ENCODE results near the gene LY6G6C. TPM values are rescaled to one million over a fixed set of nuclear protein-coding genes. Genes with fewer than 3 reads are reported as not detected.

Gene LY6G6C
- total and polyA plus RNA-seq, 7 experiments from 2014 or later = 1.2 TPM; not detected in 6

- POLR2A ChIA-PET = interaction anchor here (0.8 to 2.7 kb wide), 11 partner anchors 8 to 165 kb away, joined by 3 to 19 read pairs (median 4); partner anchors contain the start of genes BAG6, GPANK1, LSM2 and LY6G5B
- intact Hi-C loops (cut with micrococcal nuclease) = loop anchor here (2.0 to 10.0 kb wide), 2 partner anchors 21 to 157 kb away; partner anchors contain the start of genes ATP6V1G2 (in 1 of the 2), DDX39B (in 1 of the 2), LY6G5C (in 1 of the 2) and NFKBIL1 (in 1 of the 2)
- CTCF ChIA-PET = no interaction called here
- H3K4me1 ChIP-seq (ENCODE audit: control insufficient read depth in 2 of 2, insufficient read depth in 2 of 2, low read length in 2 of 2) = peaks cover 21 to 28% of the 10 kb centered on the region in 2 donors
- no peak for DNase-seq
- peak overlapping the region; percentile 98 for H3K27ac ChIP-seq (ENCODE audit: low read depth, low read length)
- H3K9me3 Mint-ChIP-seq = no peaks in the 10 kb centered on the region
- H3K36me3 Mint-ChIP-seq = peaks cover 3 to 16% (median 11%) of the 10 kb centered on the region in 5 donors
- H3K4me3 ChIP-seq (ENCODE audit: low read length) = peak overlapping the region; percentile 98
- H3K27ac Mint-ChIP-seq = peak overlapping the region; percentile 95 to 98 (median 97)
- H3K27me3 ChIP-seq (ENCODE audit: control insufficient read depth in 2 of 2, insufficient read depth in 2 of 2, low read length in 2 of 2) = no peaks in the 10 kb centered on the region
- H3K36me3 ChIP-seq (ENCODE audit: control insufficient read depth in 2 of 3, insufficient read depth in 3 of 3, low read length in 3 of 3) = peaks cover 0 to 28% (median under 1%) of the 10 kb centered on the region in 3 experiments
- peaks cover 27 to 50% (median 37%) of the 10 kb centered on the region in 7 donors for H3K4me1 Mint-ChIP-seq
- peak overlapping the region; percentile 92 to 100 (median 98) for H3K4me3 Mint-ChIP-seq
- H3K27me3 Mint-ChIP-seq = no peaks in the 10 kb centered on the region
- H3K9me3 ChIP-seq (ENCODE audit: control insufficient read depth in 2 of 3, low read length in 3 of 3) = no peaks in the 10 kb centered on the region
- ATAC-seq = no peak
Observed at GRCh38 chr6:31701666-31702404, 19.7 kb downstream of the LY6G6C start.

- Mint-ChIP-seq H3K4me3 (peak overlapping the region; percentile 48 to 100 (median 97)), H3K27me3 (no peaks in the 10 kb centered on the region), H3K4me1 (peaks cover 27 to 50% (median 37%) of the 10 kb centered on the region in 7 donors), H3K9me3 (no peaks in the 10 kb centered on the region), H3K36me3 (peaks cover 3 to 16% (median 11%) of the 10 kb centered on the region in 5 donors), H3K27ac (peak overlapping the region in 8 of 9 donors; percentile 10 to 97 (median 74))
- ATAC-seq = no peak
- CTCF ChIA-PET = no interaction called here
- no peaks in the 10 kb centered on the region for H3K27me3 ChIP-seq (ENCODE audit: control insufficient read depth in 2 of 2, insufficient read depth in 2 of 2, low read length in 2 of 2)
- H3K4me3 ChIP-seq (ENCODE audit: low read length) = no peak overlapping the region
- intact Hi-C loops (cut with micrococcal nuclease) = loop anchor here in 1 of 2 donors (10.0 kb wide), 1 partner anchor 156 kb away; the partner anchor contains the start of genes ATP6V1G2, DDX39B and NFKBIL1
- DNase-seq = no peak
- peaks cover 21 to 28% of the 10 kb centered on the region in 2 donors for H3K4me1 ChIP-seq (ENCODE audit: control insufficient read depth in 2 of 2, insufficient read depth in 2 of 2, low read length in 2 of 2)
- POLR2A ChIA-PET = interaction anchor here (0.7 to 1.7 kb wide), 2 partner anchors 20 to 118 kb away, joined by 3 to 4 read pairs; partner anchors contain the start of gene LY6G5C
- peak overlapping the region; percentile 14 for H3K27ac ChIP-seq (ENCODE audit: low read depth, low read length)
- H3K9me3 ChIP-seq (ENCODE audit: control insufficient read depth in 2 of 3, low read length in 3 of 3) = no peaks in the 10 kb centered on the region
- H3K36me3 ChIP-seq (ENCODE audit: control insufficient read depth in 2 of 3, insufficient read depth in 3 of 3, low read length in 3 of 3) = peaks cover 3 to 37% (median 7%) of the 10 kb centered on the region in 3 experiments
Observed at GRCh38 chr6:31700740-31701401, 20.7 kb downstream of the LY6G6C start.

- Mint-ChIP-seq H3K9me3 (no peaks in the 10 kb centered on the region), H3K4me1 (peaks cover 26 to 42% (median 31%) of the 10 kb centered on the region in 7 donors), H3K27ac (peak overlapping the region; percentile 9 to 74 (median 41)), H3K27me3 (no peaks in the 10 kb centered on the region), H3K36me3 (peaks cover 3 to 23% (median 11%) of the 10 kb centered on the region in 5 donors), H3K4me3 (peak overlapping the region in 3 of 10 donors; percentile 4 to 40 (median 8))
- no peaks in the 10 kb centered on the region for H3K9me3 ChIP-seq (ENCODE audit: control insufficient read depth in 2 of 3, low read length in 3 of 3)
- DNase-seq (no peak), ATAC-seq (no peak)
- H3K27ac ChIP-seq (ENCODE audit: low read depth, low read length) = no peak overlapping the region
- H3K4me3 ChIP-seq (ENCODE audit: low read length) = no peak overlapping the region
- CTCF ChIA-PET = interaction anchor here (1.0 kb wide), 1 partner anchor 146 kb away, joined by 3 read pairs; no protein-coding TSS in a partner anchor
- H3K4me1 ChIP-seq (ENCODE audit: control insufficient read depth in 2 of 2, insufficient read depth in 2 of 2, low read length in 2 of 2) = peaks cover 21% of the 10 kb centered on the region in 2 donors
- H3K27me3 ChIP-seq (ENCODE audit: control insufficient read depth in 2 of 2, insufficient read depth in 2 of 2, low read length in 2 of 2) = no peaks in the 10 kb centered on the region
- intact Hi-C loops (cut with micrococcal nuclease) = no loop called here
- POLR2A ChIA-PET = no interaction called here
- H3K36me3 ChIP-seq (ENCODE audit: control insufficient read depth in 2 of 3, insufficient read depth in 3 of 3, low read length in 3 of 3) = peaks cover 10 to 59% (median 11%) of the 10 kb centered on the region in 3 experiments
Observed at GRCh38 chr6:31697555-31697954, 24.0 kb downstream of the LY6G6C start.

GRCh38 chr6:31693535-31693934 lies 28.0 kb downstream of the LY6G6C start:
- intact Hi-C loops (cut with micrococcal nuclease) = no loop called here

GRCh38 chr6:31692886-31693285 lies 28.7 kb downstream of the LY6G6C start:
- CTCF ChIA-PET = no interaction called here
- no peaks in the 10 kb centered on the region for H3K27me3 ChIP-seq (ENCODE audit: control insufficient read depth in 2 of 2, insufficient read depth in 2 of 2, low read length in 2 of 2)
- no peak for ATAC-seq
- no peak overlapping the region for H3K27ac ChIP-seq (ENCODE audit: low read depth, low read length)
- DNase-seq = no peak
- Mint-ChIP-seq H3K9me3 (no peaks in the 10 kb centered on the region), H3K36me3 (peaks cover 3 to 30% (median 10%) of the 10 kb centered on the region in 5 donors), H3K4me1 (peaks cover 5 to 13% (median 10%) of the 10 kb centered on the region in 7 donors), H3K27ac (peak overlapping the region in 1 of 9 donors; percentile 48), H3K4me3 (no peak overlapping the region), H3K27me3 (no peaks in the 10 kb centered on the region)
- no peaks in the 10 kb centered on the region for H3K9me3 ChIP-seq (ENCODE audit: control insufficient read depth in 2 of 3, low read length in 3 of 3)
- no peak overlapping the region for H3K4me3 ChIP-seq (ENCODE audit: low read length)
- no peaks in the 10 kb centered on the region for H3K4me1 ChIP-seq (ENCODE audit: control insufficient read depth in 2 of 2, insufficient read depth in 2 of 2, low read length in 2 of 2)
- POLR2A ChIA-PET = interaction anchor here (1.4 to 2.2 kb wide), 2 partner anchors 10 to 40 kb away, joined by 3 to 13 read pairs; partner anchors contain the start of gene ABHD16A
- H3K36me3 ChIP-seq (ENCODE audit: control insufficient read depth in 2 of 3, insufficient read depth in 3 of 3, low read length in 3 of 3) = peaks cover 11 to 86% (median 17%) of the 10 kb centered on the region in 3 experiments
- intact Hi-C loops (cut with micrococcal nuclease) = no loop called here

More at GRCh38 chr6:31693535-31693934, 28.0 kb downstream of the LY6G6C start:
- H3K9me3 Mint-ChIP-seq = no peaks in the 10 kb centered on the region
- DNase-seq = no peak
- H3K27me3 Mint-ChIP-seq = no peaks in the 10 kb centered on the region
- POLR2A ChIA-PET = interaction anchor here (0.6 to 2.2 kb wide), 2 partner anchors 10 to 128 kb away, joined by 3 to 13 read pairs; partner anchors contain the start of gene ABHD16A
- Histone ChIP-seq H3K36me3 (ENCODE audit: control insufficient read depth in 2 of 3, insufficient read depth in 3 of 3, low read length in 3 of 3) (peaks cover 10 to 79% (median 11%) of the 10 kb centered on the region in 3 experiments), H3K4me1 (ENCODE audit: control insufficient read depth in 2 of 2, insufficient read depth in 2 of 2, low read length in 2 of 2) (no peaks in the 10 kb centered on the region), H3K9me3 (ENCODE audit: control insufficient read depth in 2 of 3, low read length in 3 of 3) (no peaks in the 10 kb centered on the region), H3K4me3 (ENCODE audit: low read length) (no peak overlapping the region), H3K27me3 (ENCODE audit: control insufficient read depth in 2 of 2, insufficient read depth in 2 of 2, low read length in 2 of 2) (no peaks in the 10 kb centered on the region), H3K27ac (ENCODE audit: low read depth, low read length) (no peak overlapping the region)
- H3K4me1 Mint-ChIP-seq = peaks cover 9 to 17% (median 12%) of the 10 kb centered on the region in 7 donors
- CTCF ChIA-PET = no interaction called here
- no peak for ATAC-seq
- peak overlapping the region in 1 of 9 donors; percentile 14 for H3K27ac Mint-ChIP-seq
- peaks cover 3 to 30% (median 12%) of the 10 kb centered on the region in 5 donors for H3K36me3 Mint-ChIP-seq
- no peak overlapping the region for H3K4me3 Mint-ChIP-seq

GRCh38 chr6:31692353-31692752 lies 29.2 kb downstream of the LY6G6C start:
- CTCF ChIA-PET = no interaction called here
- POLR2A ChIA-PET = interaction anchor here (1.0 to 1.4 kb wide), 2 partner anchors 10 to 39 kb away, joined by 3 read pairs; partner anchors contain the start of gene ABHD16A
- peak overlapping the region in 1 of 9 donors; percentile 46 for H3K27ac Mint-ChIP-seq

More at GRCh38 chr6:31692353-31692752, 29.2 kb downstream of the LY6G6C start:
- no peak overlapping the region for H3K4me3 ChIP-seq (ENCODE audit: low read length)
- intact Hi-C loops (cut with micrococcal nuclease) = no loop called here
- ATAC-seq (no peak), DNase-seq (no peak)
- no peak overlapping the region for H3K4me3 Mint-ChIP-seq
- H3K4me1 Mint-ChIP-seq = peaks cover 0 to 7% (median 5%) of the 10 kb centered on the region in 7 donors
- no peak overlapping the region for H3K27ac ChIP-seq (ENCODE audit: low read depth, low read length)
- H3K36me3 Mint-ChIP-seq = peaks cover 3 to 32% (median 6%) of the 10 kb centered on the region in 5 donors
- peaks cover 11 to 87% (median 22%) of the 10 kb centered on the region in 3 experiments for H3K36me3 ChIP-seq (ENCODE audit: control insufficient read depth in 2 of 3, insufficient read depth in 3 of 3, low read length in 3 of 3)
- H3K9me3 ChIP-seq (ENCODE audit: control insufficient read depth in 2 of 3, low read length in 3 of 3) = no peaks in the 10 kb centered on the region
- no peaks in the 10 kb centered on the region for H3K27me3 Mint-ChIP-seq
- H3K27me3 ChIP-seq (ENCODE audit: control insufficient read depth in 2 of 2, insufficient read depth in 2 of 2, low read length in 2 of 2) = no peaks in the 10 kb centered on the region
- H3K4me1 ChIP-seq (ENCODE audit: control insufficient read depth in 2 of 2, insufficient read depth in 2 of 2, low read length in 2 of 2) = no peaks in the 10 kb centered on the region
- H3K9me3 Mint-ChIP-seq = no peaks in the 10 kb centered on the region

Measured in naive thymus-derived CD4-positive, alpha-beta T cell (primary cell).